Measurements from ENCODE around the gene SCN2B.
A peak's percentile ranks its signal among the peaks of the same experiment; 100 is the strongest.

Gene SCN2B

DNA sequence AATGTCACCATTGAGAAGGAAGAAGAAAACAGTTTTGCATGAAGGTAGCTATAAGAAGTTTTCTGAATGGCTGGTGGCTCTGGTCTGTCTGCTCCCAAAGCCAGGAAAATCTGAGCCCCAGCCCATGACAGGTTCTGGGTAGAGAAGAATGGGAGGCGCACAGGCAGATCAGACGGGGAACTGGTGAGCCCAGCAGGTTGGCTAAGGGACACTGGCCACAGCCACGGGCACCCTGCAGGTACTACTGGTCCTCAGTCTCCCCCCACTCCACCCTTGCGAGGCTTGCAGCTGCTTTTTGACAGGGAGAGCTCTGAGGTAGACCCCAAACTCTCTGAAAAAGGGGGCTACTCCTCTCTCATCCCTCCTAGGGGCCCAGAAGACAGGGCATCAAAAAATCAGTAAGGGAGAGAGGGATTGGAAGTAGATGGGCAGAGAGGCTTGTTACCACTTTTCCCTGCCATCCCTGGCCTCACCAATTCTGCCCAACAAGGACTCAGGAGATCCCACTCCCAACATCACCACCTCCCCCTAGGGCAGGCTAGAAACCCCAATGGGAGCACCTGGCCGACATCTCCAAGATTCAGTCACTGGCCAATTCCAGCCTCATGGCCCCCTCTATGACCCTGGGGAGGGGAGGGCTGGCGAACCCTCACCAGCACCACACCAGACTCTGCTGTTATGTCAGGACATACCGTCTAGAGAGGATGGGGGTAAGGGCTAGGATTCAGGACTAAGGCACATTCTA lies 41.2 kb downstream of the SCN2B start:
- no peak for DNase-seq (ENCODE audit: low read depth)

GRCh38 chr11:118133816-118134215 lies 42.6 kb downstream of the SCN2B start:
- DNase-seq (ENCODE audit: low read depth): no peak

- DNase-seq (ENCODE audit: low read depth): no peak
These were observed 43.9 kb downstream of the SCN2B start for GRCh38 chr11:118132385-118133151.

DNA sequence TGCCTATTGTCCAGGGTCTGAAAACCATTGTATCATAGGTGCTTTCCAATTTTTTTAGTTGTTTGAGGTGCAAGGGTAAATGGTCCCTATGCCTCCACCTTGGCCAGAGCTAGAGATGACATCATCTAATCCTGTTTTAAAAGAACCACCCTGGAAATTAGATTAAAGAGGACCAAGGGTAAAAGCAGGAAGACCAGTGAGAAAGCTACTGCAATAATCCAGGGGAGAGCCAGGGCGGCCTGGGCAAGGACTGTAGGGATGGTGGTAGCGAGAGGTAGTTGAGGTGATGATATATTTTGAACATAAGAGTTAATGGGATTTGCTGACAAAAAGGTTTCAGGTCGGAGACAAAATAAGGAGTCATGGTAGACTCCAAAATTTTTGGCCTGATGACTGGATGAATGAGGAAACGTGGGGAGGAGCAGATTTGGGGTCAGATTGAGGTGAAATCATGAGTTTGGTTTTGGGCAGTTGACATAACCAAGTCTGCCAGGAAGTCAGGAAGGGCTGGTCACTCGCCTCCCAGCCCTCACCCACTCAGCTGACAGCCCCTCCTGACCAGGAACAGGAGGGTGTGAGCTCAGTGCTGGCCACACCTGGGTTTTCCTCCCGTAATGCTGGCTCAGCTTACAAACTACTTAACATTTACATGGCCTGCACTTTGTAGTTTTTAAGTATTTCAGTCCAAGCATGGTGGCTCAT lies 46.8 kb downstream of the SCN2B start:
- no peak for DNase-seq (ENCODE audit: low read depth)

- DNase-seq (ENCODE audit: low read depth): no peak
These were observed 47.5 kb downstream of the SCN2B start for GRCh38 chr11:118128721-118129470.

GRCh38 chr11:118128310-118128709 lies 48.1 kb downstream of the SCN2B start:
- no peak for DNase-seq (ENCODE audit: low read depth)

- peak; percentile 28 for DNase-seq (ENCODE audit: low read depth)
These were observed 50.2 kb downstream of the SCN2B start for GRCh38 chr11:118126082-118126838.

GRCh38 chr11:118124929-118125535 lies 51.4 kb downstream of the SCN2B start:
- no peak for DNase-seq (ENCODE audit: low read depth)

DNA sequence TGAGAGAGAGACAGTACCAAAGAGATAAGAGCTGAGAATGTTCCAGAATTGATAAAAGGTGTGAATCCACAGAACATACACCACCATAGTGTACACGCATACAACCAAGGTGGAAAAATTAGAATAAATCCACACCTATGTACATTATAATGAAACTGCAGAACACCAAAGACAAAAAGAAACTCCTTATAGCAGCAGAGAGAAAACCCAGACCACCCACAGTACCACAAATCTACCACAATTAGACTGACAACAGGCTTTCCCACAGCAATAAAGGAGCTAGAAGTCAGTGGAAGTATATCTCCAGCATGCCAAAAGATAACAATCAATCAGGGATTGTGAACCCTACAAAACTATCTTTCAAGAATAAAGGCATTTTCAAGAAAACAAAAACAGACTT lies 55.6 kb downstream of the SCN2B start:
- no peak for DNase-seq (ENCODE audit: low read depth)

GRCh38 chr11:118117790-118118601 lies 58.4 kb downstream of the SCN2B start:
- no peak for DNase-seq (ENCODE audit: low read depth)

GRCh38 chr11:118115048-118115447 lies 61.4 kb downstream of the SCN2B start:
- no peak for DNase-seq (ENCODE audit: low read depth)

- no peak for DNase-seq (ENCODE audit: low read depth)
These were observed 62.2 kb downstream of the SCN2B start for GRCh38 chr11:118114266-118114665.

DNA sequence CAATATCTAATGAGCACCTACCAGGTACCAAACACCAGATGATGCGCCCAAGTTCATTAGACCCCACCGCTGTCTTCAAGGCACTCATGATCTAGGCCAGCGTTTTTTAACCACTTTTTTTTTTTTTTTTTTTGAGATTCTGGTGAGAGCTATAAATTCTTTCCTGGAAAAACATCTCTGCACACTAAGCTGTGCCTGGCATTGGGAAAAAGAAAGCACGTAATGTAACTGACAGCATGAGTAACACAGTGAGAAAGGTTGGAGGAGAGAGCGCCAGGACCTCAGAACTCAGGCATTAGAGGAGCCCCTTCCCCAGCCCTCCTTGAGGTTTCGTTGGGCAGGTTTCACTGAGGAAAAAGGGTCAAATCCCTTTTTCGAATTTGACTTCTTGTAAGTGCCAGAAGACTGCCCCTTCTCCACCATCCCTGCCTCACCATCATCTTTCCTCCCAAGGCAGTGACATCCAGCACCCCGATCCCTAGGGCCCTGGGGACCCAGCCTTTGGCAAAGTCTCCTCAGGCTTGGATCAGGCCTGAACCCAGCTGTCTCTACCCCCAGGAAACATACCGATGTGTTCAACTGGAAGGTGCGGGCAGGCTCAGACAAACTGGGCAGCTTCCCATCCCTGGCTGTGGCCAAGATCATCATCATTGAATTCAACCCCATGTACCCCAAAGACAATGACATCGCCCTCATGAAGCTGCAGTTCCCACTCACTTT lies 63.6 kb downstream of the SCN2B start:
- no peak for DNase-seq (ENCODE audit: low read depth)
